Measurements from ENCODE around the gene CELA3B. TPM values are rescaled to one million over a fixed set of nuclear protein-coding genes. Genes with fewer than 3 reads are reported as not detected.

CELA3B gene
- total and polyA plus RNA-seq, 2 of the 8 experiments (the other 6 are each of a cell fraction or from before 2014, with no cell fraction given): not detected

DNA sequence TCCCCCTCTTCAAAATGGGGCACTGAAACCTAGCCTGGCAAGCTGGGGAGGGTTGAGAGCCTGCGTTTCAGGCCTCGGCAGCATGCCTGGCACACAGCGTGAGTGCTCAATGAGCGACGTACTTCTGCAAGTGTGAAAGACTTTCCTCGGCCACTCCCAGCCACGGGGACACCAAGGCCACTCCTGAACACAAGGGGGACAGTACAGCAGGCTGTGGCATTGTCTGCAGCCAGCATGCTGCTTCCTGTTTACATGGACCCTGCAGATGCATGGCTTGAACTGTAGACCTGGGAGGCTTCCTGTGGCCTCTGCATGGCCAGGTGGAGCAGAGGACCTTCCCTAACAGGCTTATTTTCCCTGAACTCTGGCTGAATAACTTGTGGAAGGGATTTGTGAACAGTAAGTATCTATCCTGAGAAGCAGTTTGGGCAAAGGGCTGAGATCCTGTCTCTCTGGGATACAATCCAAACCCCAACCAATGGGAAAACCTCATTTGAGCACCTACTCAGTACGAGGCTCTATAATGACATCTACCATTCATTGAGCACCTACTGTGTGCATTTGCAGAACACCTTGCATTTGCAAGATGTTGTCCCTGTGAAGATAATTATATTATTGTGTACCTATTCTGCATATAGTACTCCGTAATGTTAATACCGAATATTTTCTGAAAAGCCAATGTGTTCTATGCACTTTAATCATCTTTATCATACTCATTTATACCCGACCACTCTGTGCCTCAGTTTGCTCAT lies 29.8 kb upstream of the CELA3B start (continued):
- TF ChIP-seq SIX5 (IDR thresholded peaks at IDR 0.05; ENCODE audit: low read depth, low read length) (no peak), RFX5 (IDR thresholded peaks at IDR 0.05; ENCODE audit: borderline replicate concordance, low read depth, low read length) (no peak), CREB1 (IDR thresholded peaks at IDR 0.05) (no peak), POLR2AphosphoS5 (IDR thresholded peaks at IDR 0.05; ENCODE audit: low read depth, low read length) (no peak), SUZ12 (IDR thresholded peaks at IDR 0.05; ENCODE audit: low read length) (no peak), EZH2 (IDR thresholded peaks at IDR 0.05; ENCODE audit: low read depth, low read length, severe bottlenecking) (no peak), RXRA (IDR thresholded peaks at IDR 0.05; ENCODE audit: insufficient read depth, low read depth, low read length) (no peak), TCF12 (IDR thresholded peaks at IDR 0.05; ENCODE audit: low read depth, low read length) (no peak), EGR1 (IDR thresholded peaks at IDR 0.05; ENCODE audit: borderline replicate concordance, low read depth, low read length) (peak; percentile 47; the same call in 1 of the 2 replicates)
- TF ChIP-seq, protein P1, sequence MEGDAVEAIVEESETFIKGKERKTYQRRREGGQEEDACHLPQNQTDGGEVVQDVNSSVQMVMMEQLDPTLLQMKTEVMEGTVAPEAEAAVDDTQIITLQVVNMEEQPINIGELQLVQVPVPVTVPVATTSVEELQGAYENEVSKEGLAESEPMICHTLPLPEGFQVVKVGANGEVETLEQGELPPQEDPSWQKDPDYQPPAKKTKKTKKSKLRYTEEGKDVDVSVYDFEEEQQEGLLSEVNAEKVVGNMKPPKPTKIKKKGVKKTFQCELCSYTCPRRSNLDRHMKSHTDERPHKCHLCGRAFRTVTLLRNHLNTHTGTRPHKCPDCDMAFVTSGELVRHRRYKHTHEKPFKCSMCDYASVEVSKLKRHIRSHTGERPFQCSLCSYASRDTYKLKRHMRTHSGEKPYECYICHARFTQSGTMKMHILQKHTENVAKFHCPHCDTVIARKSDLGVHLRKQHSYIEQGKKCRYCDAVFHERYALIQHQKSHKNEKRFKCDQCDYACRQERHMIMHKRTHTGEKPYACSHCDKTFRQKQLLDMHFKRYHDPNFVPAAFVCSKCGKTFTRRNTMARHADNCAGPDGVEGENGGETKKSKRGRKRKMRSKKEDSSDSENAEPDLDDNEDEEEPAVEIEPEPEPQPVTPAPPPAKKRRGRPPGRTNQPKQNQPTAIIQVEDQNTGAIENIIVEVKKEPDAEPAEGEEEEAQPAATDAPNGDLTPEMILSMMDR (IDR thresholded peaks at IDR 0.05; ENCODE audit: control extremely low read depth in 1 of 3, insufficient read depth in 1 of 3, low read depth in 1 of 3, low read length in 3 of 3): peak in 1 of 3 experiments; percentile 10; a peak in 1 of 4 replicates

All from H1 (cell line).